ENCODE results near the gene ELOVL7.

GRCh38 chr5:60802986-60803385, 41.1 kb downstream of the ELOVL7 start:
- TF ChIP-seq CTCF (IDR thresholded peaks at IDR 0.05) (no peak), POLR2A (IDR thresholded peaks at IDR 0.05) (no peak), POLR2AphosphoS5 (IDR thresholded peaks at IDR 0.05) (no peak), EP300 (IDR thresholded peaks at IDR 0.05) (no peak)

Data from upper lobe of left lung (tissue), 4 donors.